K562 (cell line): ENCODE results near the gene PPP1R37. TPM values are rescaled to one million over a fixed set of nuclear protein-coding genes. Genes with fewer than 3 reads are reported as not detected.

Experiments used
- ATAC-seq: fragments of 200-7000 bp; cut with Tn5 transposase; 3 replicates; pipeline ENCODE4 v1.9.1; 2020; ENCODE audit warnings: moderate library complexity
- BruUV-seq: library from RNA; stranded (reverse); fragments of 400-500 nt; replicated peaks from 2 replicates; lab custom pipeline; 2021; lab: Mats Ljungman, UMichigan
- CTCF ChIA-PET: fragments of 300-600 bp; formaldehyde crosslinking; extraction: SDS; loops from one replicate; lab custom pipeline; 2021; ENCODE audit warnings: low intra/inter-chr PET ratio; lab: Yijun Ruan, JAX
- POLR2A ChIA-PET: fragments of 300-600, 350-650 bp; sonication (Branson Sonifier 250); formaldehyde crosslinking; extraction: SDS; loops from one replicate; lab custom pipeline; 2021; ENCODE audit warnings: antibody characterized with exemption, inconsistent platforms; lab: Yijun Ruan, JAX
- DNase-seq, 4 experiments: peaks; one replicate each; pipeline versions ENCODE4 v3.0.0 to v3.0.0-alpha.2; 2011 to 2018; ENCODE audit warnings: low spot score in 3 of 4, mixed read lengths in 3 of 4; ENCODE audit errors: extremely low read depth in 1 of 4
- FAIRE-seq: peaks from 2 replicates; lab custom pipeline; 2011; peaks lifted over from hg19 to GRCh38; lab: Jason Lieb, UNC
- H2AFZ ChIP-seq: 2 replicates; pipeline ENCODE4 v1.6.0; 2011; ENCODE audit warnings: low read depth, low read length, control low read depth, inconsistent platforms
- H3K27ac ChIP-seq: fragments of 200-600 bp; 3 replicates; pipeline ENCODE4 v1.8.0; 2011; ENCODE audit warnings: low read depth, mild to moderate bottlenecking, control low read depth, inconsistent platforms, low read length, moderate library complexity, mixed read lengths; ENCODE audit errors: extremely low read depth
- H3K27me3 ChIP-seq, 2 experiments: fragments of 300-600 bp in 1 of 2; 2 replicates in 1 of 2; 3 replicates in 1 of 2; pipeline versions ENCODE4 v1.6.0 to v1.8.0; 2011; ENCODE audit warnings: inconsistent platforms in 2 of 2, low read length in 2 of 2, mild to moderate bottlenecking in 1 of 2, mixed read lengths in 1 of 2, moderate library complexity in 1 of 2; ENCODE audit not compliant: control insufficient read depth in 2 of 2, insufficient read depth in 2 of 2
- H3K36me3 ChIP-seq: fragments of 300-600 bp; 3 replicates; pipeline ENCODE4 v1.8.0; 2011; ENCODE audit warnings: mild to moderate bottlenecking, low read length, inconsistent platforms; ENCODE audit not compliant: control insufficient read depth, insufficient read depth
- H3K4me1 ChIP-seq, 2 experiments: fragments of 200-600 bp in 1 of 2; replicated peaks in 1 of 2; 2 replicates in 1 of 2; 3 replicates in 1 of 2; pipeline versions ENCODE4 v1.5.1 to v1.8.0; 2011; ENCODE audit warnings: inconsistent platforms in 2 of 2, low read length in 2 of 2, mild to moderate bottlenecking in 1 of 2, mixed read lengths in 1 of 2, moderate library complexity in 1 of 2; ENCODE audit not compliant: control insufficient read depth in 2 of 2, insufficient read depth in 2 of 2
- H3K4me2 ChIP-seq: 2 replicates; pipeline ENCODE4 v1.6.1; 2011; ENCODE audit warnings: low read length, control low read depth, inconsistent platforms, mixed read lengths; ENCODE audit not compliant: insufficient read depth
- H3K4me3 ChIP-seq: fragments of 200-600 bp; sonication (generic), shearing (Covaris generic); 2 replicates; pipeline ENCODE4 v1.5.1; 2016; ENCODE audit warnings: control low read depth, inconsistent platforms
- H3K79me2 ChIP-seq: fragments of 200-600 bp; 3 replicates; pipeline ENCODE4 v1.8.0; 2011; ENCODE audit warnings: low read length, inconsistent platforms; ENCODE audit not compliant: control insufficient read depth, insufficient read depth
- H3K9ac ChIP-seq, 2 experiments: 2 replicates each; pipeline versions ENCODE4 v1.6.0 to v1.6.1; 2011; ENCODE audit warnings: low read depth in 2 of 2, low read length in 2 of 2, control low read depth in 1 of 2, inconsistent platforms in 1 of 2, mild to moderate bottlenecking in 1 of 2, mixed read lengths in 1 of 2; ENCODE audit not compliant: insufficient read depth in 1 of 2
- H3K9me1 ChIP-seq: one replicate; pipeline ENCODE4 v1.6.0; 2011; ENCODE audit warnings: inconsistent platforms, mild to moderate bottlenecking, low read length, moderate library complexity; ENCODE audit not compliant: control insufficient read depth, insufficient read depth
- H3K9me3 ChIP-seq: replicated peaks from 2 replicates; pipeline ENCODE4 v1.5.1; 2011; ENCODE audit warnings: low read depth, low read length, inconsistent platforms; ENCODE audit not compliant: control insufficient read depth, insufficient read depth
- H4K20me1 ChIP-seq: replicated peaks from 2 replicates; pipeline ENCODE4 v1.6.1; 2011; ENCODE audit warnings: low read length, inconsistent platforms, mixed read lengths; ENCODE audit not compliant: control insufficient read depth, insufficient read depth
- NFIX ChIP-seq: fragments of 250-450 bp; sonication (Bioruptor Pico); IDR thresholded peaks from 2 replicates; pipeline ENCODE4 v1.4.0; 2020; ENCODE audit warnings: low read depth, mild to moderate bottlenecking, moderate library complexity
- PKNOX1 ChIP-seq: fragments of 450-650 bp; IDR thresholded peaks from 2 replicates; pipeline ENCODE4 v1.6.1; 2016
- POLR2G ChIP-seq: fragments of 200-400 bp; formaldehyde crosslinking; IDR thresholded peaks from 2 replicates; pipeline ENCODE4 v1.6.1; 2017; ENCODE audit warnings: low read depth, mild to moderate bottlenecking, antibody characterized with exemption, low read length, moderate library complexity
- WGBS: fragments of 100-300 bp; shearing (Covaris generic); methylation state at CpG from one replicate; pipeline ENCODE4 v1.1.6; 2016; ENCODE audit warnings: low coverage, mixed read lengths; ENCODE audit not compliant: insufficient coverage; ENCODE audit errors: missing lambda C conversion rate; 5-methylcytosine and 5-hydroxymethylcytosine counted together
- in situ Hi-C: fragments of 300-500 bp; cut with MboI; formaldehyde crosslinking; loops from 4 replicates; pipeline ENCODE4 v1.15.0; 2018; ENCODE audit warnings: inconsistent platforms, mixed read lengths
- intact Hi-C: fragments of 100-400 bp; cut with micrococcal nuclease; formaldehyde crosslinking; loops from 2 replicates; pipeline ENCODE4 v1.14.2; 2022
- polyA plus RNA-seq, 8 experiments: library from polyadenylated mRNA; depleted of rRNA in 4 of 8; stranded (reverse) in 5 of 8; unstranded in 3 of 8; fragments of >200 nt; fragmentation: Nextera tagmentation in 2 of 8; fragmentation: Illumina TruSeq in 1 of 8; extraction: Ambion mirVana in 2 of 8; extraction: Trizol in 1 of 8; gene quantifications; 2 replicates each; pipeline versions ENCODE4 v1.2.1 to v1.2.3, GENCODE V29; 2011 to 2014; ENCODE audit warnings: inconsistent platforms in 1 of 8, missing spikeins in 1 of 8
- total RNA-seq, 7 experiments: library from RNA; depleted of rRNA in 6 of 7; stranded (reverse); fragments of >200 nt in 6 of 7; fragmentation: Illumina TruSeq in 2 of 7; extraction: Trizol in 2 of 7; gene quantifications; 2 replicates each; pipeline versions ENCODE4 v1.2.1 to v1.2.3, GENCODE V29; 2011 to 2021; ENCODE audit warnings: low replicate concordance in 1 of 7

PPP1R37 gene
- total and polyA plus RNA-seq, 9 of the 15 experiments (the other 6 are each of a cell fraction or from before 2014, with no cell fraction given): 0.04 to 20.3 (median 7.3) TPM

GRCh38 chr19:45156011-45156630, 63.1 kb downstream of the PPP1R37 start:
- DNase-seq: no peak
- no peak overlapping the region for H3K27ac ChIP-seq
- ChIA-PET CTCF (no interaction called here), POLR2A (interaction anchor here (0.5 to 1.8 kb wide), 3 partner anchors 16 to 419 kb away, joined by 3 to 8 read pairs (median 3); no protein-coding TSS in a partner anchor)
- no peaks in the 10 kb centered on the region for H3K9me3 ChIP-seq
- H3K27me3 ChIP-seq: peaks cover 6 to 24% of the 10 kb centered on the region in 2 experiments; a peak in 4 of 5 replicates
- WGBS: 36% methylated on average over 11 of the region's 11 CpGs
- H3K4me3 ChIP-seq: no peak overlapping the region
- peaks cover 15 to 72% of the 10 kb centered on the region in 2 experiments for H3K4me1 ChIP-seq
- no peak overlapping the region for H3K4me2 ChIP-seq
- H4K20me1 ChIP-seq: peaks cover 22% of the 10 kb centered on the region
- intact Hi-C loops (no loop called here), in situ Hi-C loops (no loop called here)
- H3K79me2 ChIP-seq: no peaks in the 10 kb centered on the region
- H2AFZ ChIP-seq: no peak overlapping the region
- FAIRE-seq: no peak
- TF ChIP-seq NFIX (CRISPR knock-in tag): no peak
- peak; percentile 72 for TF ChIP-seq PKNOX1
- peak; percentile 21; the same call in 1 of the 2 replicates for TF ChIP-seq POLR2G
- ATAC-seq: no peak
- H3K9ac ChIP-seq: peak overlapping the region in 1 of 2 experiments; percentile 24; a peak in 1 of 4 replicates
- BruUV-seq: no TSS peak
- H3K36me3 ChIP-seq: no peaks in the 10 kb centered on the region
- H3K9me1 ChIP-seq: peaks cover 5% of the 10 kb centered on the region
